ENCODE results near the gene MMRN1.

Gene MMRN1

GRCh38 chr4:89894649-89895550, at the start of gene MMRN1:
Gene MMRN1, plus strand, starts transcription at chr4:89894854. Its CDS starts 118 bp downstream, at chr4:89894972.
- no peak for DNase-seq

DNA sequence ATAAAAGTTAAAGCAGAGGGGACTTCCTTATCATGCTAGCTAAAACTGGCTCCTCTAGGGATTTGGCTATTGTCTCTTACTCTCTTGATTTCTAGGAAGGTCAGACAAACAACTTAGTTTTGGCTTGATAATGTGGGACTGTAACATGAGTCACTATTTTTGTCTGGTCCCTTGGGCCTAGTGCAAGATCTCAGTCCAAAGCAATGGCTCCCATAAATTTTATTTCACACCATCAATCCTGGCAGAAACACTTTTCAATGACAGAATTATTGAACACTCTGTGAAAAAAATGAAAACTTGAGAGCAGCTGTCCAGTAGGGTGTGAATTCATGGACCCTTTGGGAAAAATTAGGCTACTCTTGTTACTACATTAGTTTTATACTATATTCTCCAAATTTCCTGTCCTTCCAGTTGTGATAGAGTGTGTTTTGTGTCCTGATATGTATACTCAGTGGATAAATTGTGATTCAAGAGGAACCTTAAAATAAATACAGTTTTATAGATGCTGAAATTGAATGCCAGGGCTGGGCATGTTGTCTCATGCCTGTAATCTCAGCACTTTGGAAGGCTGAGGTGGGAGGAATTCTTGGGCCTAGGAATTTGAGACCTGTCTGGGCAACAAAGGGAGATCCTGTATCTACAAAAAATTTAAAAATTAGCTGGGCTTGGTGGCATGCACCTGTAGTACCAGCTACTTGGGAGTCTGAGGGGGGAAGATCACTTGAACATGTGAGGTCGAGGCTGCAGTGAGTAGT, 46.9 kb upstream of the MMRN1 start:
- DNase-seq = no peak

GRCh38 chr4:89855236-89855635, 39.4 kb upstream of the MMRN1 start:
- DNase-seq = no peak

DNA sequence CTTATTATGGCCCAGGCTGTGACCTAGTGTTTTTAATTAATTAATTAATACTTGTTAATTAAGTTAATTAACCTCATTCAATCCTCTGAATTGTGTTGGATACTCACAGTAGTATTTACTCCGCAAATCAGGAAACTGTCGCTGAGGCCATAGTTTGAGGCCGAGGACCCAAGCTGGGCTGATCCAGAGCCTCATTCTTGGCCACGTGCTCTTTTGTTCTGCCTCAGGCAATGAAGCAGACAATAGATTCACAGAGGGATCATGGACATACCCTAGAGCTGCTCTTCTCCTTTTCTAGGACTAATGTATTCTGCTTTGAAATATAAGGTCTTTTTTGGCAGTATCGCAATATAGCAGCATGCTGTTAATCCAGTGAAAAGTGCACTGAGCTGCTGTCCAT, 33.7 kb upstream of the MMRN1 start:
- no peak for DNase-seq

DNA sequence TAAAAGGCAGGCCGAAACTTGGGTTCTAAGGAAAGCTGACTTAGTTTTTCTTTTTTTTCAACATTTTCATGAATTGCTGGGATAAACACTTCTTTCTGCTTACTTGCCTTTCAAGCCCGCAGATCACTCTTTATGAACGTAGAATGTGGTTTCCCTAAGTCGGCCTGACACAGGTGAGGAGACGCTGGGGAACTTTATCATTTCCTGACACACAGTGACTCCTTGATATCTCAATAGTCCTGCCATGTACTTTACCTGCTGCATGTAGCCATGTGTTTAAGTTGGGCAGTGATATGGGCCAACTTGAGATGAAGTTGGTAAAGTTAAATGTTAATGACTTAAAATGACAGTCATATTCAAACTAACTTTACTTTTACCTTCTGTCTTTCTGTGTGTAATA, 31.1 kb upstream of the MMRN1 start:
- DNase-seq = no peak

GRCh38 chr4:89868276-89868675, 26.4 kb upstream of the MMRN1 start:
- DNase-seq = no peak

DNA sequence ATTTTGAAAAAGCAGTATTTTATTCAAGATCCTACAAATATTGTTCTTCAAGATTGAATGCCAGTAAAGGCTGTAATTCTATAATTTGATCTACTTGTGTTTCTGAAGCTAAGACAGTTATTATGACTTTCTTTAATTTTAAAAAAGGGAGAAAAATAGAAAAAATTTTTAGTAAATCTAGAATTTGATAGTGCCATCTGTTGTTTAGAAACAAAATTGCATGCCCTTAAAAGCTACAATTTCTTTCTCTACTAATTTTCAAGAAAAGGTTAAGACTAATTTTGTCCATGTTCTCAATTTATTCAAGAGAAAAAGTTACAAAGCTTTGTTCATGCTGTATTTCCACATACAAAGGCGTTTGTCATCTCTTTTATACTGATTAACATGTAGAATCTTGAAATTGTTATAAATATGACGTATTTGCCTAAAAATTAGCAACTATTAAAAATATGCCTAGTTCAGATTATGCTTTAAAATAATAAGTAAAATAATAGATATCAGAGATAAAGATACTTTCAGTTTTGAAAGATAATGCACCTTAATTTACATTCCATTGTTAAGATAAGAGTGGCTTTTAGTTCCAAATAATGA, 25.6 kb upstream of the MMRN1 start:
- no peak for DNase-seq

- DNase-seq = no peak
Measured at GRCh38 chr4:89871211-89871610, 23.4 kb upstream of the MMRN1 start.

GRCh38 chr4:89876548-89876947, 18.1 kb upstream of the MMRN1 start:
- no peak for DNase-seq

DNA sequence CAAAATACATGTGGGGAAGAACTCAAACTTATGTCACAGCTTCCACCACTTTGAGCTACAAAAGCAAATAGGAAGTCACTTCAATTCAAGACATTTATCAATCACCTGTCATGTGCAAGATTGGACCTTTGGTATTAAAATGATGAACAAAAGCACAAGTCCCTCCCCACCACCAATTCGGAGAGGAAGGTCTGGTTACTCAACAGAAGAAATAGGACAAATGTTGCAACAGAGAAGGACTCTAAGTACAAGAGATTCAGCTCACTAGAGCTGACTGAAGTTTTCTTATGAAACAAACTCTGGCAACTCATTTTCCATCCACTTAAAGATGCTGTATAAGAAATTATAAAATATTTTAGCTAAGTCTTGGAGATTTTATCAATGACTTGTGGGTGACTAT, 16.0 kb upstream of the MMRN1 start:
- no peak for DNase-seq

GRCh38 chr4:89879215-89879614, 15.4 kb upstream of the MMRN1 start:
- no peak for DNase-seq

GRCh38 chr4:89889289-89889688, 5.4 kb upstream of the MMRN1 start:
- no peak for DNase-seq

DNA sequence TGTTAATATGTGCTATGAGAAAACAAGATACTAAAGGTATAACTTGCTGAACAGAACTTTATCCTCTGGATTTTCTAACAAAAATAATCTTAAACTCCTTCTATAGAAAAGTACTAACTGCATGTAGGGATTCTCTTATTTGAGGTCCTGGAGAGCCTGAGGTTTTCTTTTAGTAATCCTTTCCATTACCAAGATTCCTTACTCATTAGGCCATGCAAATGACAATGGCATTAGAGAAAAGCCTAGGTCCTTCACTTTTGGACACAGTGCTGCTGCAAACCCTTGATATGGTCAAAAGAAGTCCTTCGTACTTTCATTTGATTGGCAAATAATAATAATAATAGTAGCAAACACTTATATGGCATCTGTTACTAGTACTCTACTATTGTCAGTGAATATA, 3.2 kb downstream of the MMRN1 start:
- no peak for DNase-seq

GRCh38 chr4:89898304-89898716, 3.7 kb downstream of the MMRN1 start:
- no peak for DNase-seq

- no peak for DNase-seq
Measured at GRCh38 chr4:89899152-89899551, 4.5 kb downstream of the MMRN1 start.

DNA sequence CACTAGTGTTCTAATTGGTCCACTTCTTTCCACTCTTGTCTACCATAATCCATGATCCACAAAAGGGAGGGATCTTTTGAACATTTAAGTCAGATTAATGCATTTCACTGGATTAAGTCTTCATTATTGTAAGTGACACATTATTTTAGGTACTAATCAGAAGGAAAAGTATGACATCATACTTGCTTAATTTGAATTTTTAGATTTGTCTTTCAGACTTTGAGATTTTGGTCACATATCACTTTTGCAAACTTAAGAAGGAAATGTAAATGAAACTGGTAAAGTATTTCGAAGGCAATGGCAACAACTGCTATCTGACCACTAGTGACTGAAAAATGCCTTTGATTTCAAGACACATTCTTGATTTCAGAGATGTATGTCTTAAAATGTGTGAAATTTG, 5.2 kb downstream of the MMRN1 start:
- no peak for DNase-seq

- peak; percentile 41 for DNase-seq
Measured at GRCh38 chr4:89901808-89902431, 7.3 kb downstream of the MMRN1 start.

GRCh38 chr4:89904524-89904923, 9.9 kb downstream of the MMRN1 start:
- no peak for DNase-seq

DNA sequence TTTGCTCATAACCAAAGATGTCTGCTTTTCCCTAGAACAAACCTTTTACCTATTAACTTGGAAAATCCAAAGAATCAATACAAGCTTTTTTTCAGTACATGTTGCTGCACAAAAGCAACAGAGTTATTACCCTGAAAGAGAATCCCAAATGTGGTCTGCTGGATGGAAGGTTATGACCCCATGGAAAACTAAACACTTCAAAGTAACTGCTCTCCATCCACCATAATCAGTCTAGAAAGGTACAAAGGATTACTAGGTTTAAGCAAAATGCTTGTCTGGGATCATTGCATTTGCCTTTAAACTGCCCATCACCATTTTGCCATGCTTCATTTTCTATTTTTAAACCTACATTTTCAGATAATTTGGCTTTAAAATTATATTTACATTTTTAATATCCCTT, 11.7 kb downstream of the MMRN1 start:
- no peak for DNase-seq

GRCh38 chr4:89906777-89907521, 12.3 kb downstream of the MMRN1 start:
- DNase-seq = no peak

GRCh38 chr4:89909889-89910288, 15.2 kb downstream of the MMRN1 start:
- no peak for DNase-seq

GRCh38 chr4:89913623-89914022, 19.0 kb downstream of the MMRN1 start:
- no peak for DNase-seq
